Endometrium (tissue), 2 donors: Measurements from ENCODE around the gene DCLK3.

Source experiments
- FAIRE-seq: peaks from 2 replicates; lab custom pipeline; 2012; peaks lifted over from hg19 to GRCh38; lab: Jason Lieb, UNC
- donor health status: control.
- donor health status: control.

The DCLK3 gene

DNA sequence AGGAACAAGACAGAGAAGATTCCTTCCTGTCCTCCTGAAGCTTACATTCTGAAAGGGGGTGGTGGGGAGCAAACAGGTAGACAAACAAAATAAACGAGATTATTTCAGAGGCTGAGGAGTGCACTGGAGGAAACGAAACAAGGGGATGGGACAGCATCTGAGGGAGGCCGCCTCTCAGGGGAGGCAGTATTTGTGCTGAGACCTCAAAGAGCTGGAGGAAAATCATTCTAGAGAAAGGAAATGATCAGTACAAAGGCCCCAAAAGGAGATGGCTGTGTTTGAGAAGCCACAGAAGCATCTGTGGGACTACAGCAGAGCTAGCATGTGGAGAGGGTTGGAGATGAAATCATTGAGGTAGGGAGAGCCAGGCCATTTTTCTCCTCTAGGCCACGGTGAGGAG is 55.1 kb downstream of the DCLK3 start:
- no peak for FAIRE-seq

- no peak for FAIRE-seq
These were observed 56.5 kb downstream of the DCLK3 start for GRCh38 chr3:36707623-36708409.

- FAIRE-seq: no peak
These were observed 59.3 kb downstream of the DCLK3 start for GRCh38 chr3:36705015-36705414.

GRCh38 chr3:36704280-36704679 is 60.1 kb downstream of the DCLK3 start:
- no peak for FAIRE-seq

- no peak for FAIRE-seq
These were observed 63.1 kb downstream of the DCLK3 start for GRCh38 chr3:36701249-36701572.

DNA sequence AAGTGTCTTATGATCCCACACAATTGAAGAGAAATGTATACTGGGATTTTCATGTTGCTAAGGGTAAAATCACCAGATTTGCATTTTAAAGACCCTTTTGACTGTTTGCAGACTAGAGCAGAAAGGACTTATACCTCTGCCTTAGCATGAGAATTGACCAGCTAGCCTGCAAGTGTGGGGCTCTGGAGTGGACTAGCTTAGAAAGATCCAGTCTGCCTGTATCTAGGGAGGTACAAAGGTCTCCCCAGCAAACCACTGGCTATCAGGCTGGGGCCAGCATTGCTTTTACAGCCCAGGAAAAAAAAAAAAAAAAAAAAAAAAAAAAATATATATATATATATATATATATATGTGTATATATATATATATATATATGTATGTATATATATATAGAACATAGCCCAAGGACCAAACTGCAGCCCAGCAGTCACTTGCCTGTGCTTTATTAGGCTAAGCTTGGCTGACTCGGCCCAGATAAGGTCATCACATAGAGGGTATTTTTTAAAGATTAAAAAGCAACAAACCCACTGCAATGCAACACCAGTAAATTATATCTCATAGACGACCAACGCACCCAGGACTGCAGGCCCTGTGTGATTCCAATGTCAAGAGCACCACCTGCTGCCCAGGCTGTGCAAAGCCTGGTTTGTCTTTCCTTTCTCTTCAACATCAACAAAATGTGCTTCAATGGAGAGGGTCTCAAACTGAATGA is 63.7 kb downstream of the DCLK3 start:
- peak; percentile 63 for FAIRE-seq

GRCh38 chr3:36698314-36698713 is 66.0 kb downstream of the DCLK3 start:
- no peak for FAIRE-seq

GRCh38 chr3:36697229-36698001 is 66.9 kb downstream of the DCLK3 start:
- no peak for FAIRE-seq

GRCh38 chr3:36696799-36697198 is 67.6 kb downstream of the DCLK3 start:
- no peak for FAIRE-seq

GRCh38 chr3:36695769-36696137 is 68.6 kb downstream of the DCLK3 start:
- FAIRE-seq: no peak

GRCh38 chr3:36695113-36695768 is 69.1 kb downstream of the DCLK3 start:
- no peak for FAIRE-seq

DNA sequence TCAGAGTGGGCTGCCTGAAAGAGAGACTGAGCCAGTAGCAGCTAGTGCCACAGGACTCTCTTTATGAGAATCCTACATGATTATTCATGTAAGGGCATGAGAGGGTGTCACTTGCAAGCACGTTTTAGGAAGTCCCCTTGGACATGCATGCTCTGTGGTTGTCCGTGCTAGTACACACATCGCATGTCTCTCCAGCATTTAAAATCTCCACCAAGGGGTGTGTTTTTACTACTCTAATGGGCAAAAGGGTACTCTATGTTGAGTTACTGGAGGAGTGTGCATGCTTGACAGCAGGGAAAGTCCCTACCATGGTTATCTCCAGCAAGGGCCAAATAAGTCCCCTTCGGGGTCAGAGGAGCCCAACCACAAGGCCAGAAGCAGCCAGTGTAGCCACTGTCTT is 70.7 kb downstream of the DCLK3 start:
- no peak for FAIRE-seq

- FAIRE-seq: no peak
These were observed 74.8 kb downstream of the DCLK3 start for GRCh38 chr3:36689560-36689959.

- no peak for FAIRE-seq
These were observed 75.5 kb downstream of the DCLK3 start for GRCh38 chr3:36688815-36689214.

DNA sequence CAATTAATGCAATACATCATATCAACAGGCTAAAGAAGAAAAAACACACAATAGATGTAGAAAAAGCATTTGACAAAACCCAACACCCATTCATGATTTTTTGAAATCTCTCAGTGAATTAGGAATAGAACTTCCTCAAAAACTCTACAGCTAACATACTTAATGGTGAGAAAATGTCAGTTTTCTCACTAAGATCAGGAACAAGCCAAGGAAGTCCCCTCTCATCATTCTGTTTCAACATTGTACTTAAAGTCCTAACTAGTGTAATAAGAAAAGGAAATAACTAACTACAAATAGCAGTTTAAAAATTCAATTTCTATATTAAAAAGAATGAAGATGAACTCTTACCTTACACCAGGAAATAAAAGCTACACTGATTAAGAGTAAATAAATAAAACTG is 77.8 kb downstream of the DCLK3 start:
- FAIRE-seq: no peak

DNA sequence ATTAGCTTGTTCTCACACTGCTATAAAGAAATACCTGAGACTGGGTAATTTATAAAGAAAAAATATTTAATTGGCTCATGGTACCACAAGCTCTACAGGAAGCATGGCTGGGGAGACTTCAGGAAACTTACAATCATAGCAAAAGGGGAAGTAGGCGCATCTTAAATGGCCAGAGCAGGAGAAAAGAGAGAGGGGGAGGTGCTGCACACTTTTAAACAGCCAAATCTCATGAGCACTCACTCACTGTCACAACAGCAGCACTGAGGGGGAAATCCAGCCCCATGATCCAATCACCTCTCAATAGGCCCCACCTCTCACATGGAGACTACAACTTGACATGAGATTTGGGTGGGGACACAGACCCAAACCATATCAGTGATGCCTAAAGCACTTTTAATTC is 82.5 kb downstream of the DCLK3 start:
- FAIRE-seq: no peak

DNA sequence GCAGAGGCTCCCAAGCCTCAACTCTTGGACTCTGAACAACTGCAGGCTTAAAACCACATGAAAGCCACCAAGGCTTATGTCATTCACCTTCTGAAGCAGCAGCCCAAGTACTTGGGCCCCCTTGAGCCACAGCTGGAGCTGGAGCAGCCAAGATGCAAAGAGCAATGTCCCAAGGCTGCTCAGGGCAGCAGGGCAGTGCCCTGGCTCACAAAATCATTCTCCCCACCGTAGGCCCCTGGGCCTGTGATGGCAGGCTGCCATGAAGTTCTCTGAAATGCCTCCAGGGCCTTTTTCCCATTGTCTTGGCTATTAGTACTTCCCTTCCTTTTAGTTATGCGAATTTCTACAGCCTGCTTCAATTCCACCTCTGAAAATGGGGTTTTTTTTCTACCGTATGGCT is 83.4 kb downstream of the DCLK3 start:
- FAIRE-seq: no peak

- no peak for FAIRE-seq
These were observed 84.8 kb downstream of the DCLK3 start for GRCh38 chr3:36679384-36680200.

- FAIRE-seq: no peak
These were observed 85.9 kb downstream of the DCLK3 start for GRCh38 chr3:36678216-36679013.

DNA sequence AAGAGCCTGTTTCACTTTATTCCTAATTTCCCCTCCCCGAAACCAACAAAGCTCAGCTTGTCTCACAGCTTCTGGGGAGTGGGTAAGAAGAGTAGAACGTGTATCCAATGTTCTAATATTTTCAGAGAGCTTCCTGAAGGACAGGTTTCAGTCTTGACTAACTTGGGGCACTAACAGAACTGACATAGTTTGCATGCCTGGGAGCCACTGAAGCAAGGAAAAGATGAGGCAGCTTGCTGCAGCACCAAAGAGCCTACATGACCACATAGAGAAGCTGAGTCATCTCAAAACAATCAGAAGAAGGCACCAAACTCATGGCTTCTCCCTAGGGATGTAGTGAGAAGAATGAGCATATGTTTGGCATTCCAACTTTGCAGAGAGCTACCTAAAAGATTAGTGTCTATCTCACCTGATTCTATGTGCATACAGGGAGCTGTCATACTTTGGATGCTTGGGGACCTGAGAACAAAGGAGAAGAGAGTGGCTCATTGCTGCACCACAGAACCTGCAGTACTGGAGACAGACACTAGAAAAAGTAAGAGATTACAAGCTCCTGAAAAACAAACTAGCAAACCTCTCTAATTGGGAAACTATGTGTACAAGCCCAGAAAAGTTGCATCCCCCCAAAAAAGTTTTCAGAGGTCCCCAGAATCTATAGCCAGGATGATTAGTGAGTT is 86.9 kb downstream of the DCLK3 start:
- FAIRE-seq: no peak
